Vagina (tissue), 2 donors: ENCODE results near the gene KCTD1. TPM values are rescaled to one million over a fixed set of nuclear protein-coding genes. Genes with fewer than 3 reads are reported as not detected.

Experiments used
- DNase-seq, 2 donors: peaks; one replicate each; pipeline ENCODE4 v3.0.0-alpha.2; 2017; ENCODE audit errors: extremely low spot score in 2 of 2
- H3K27ac ChIP-seq: fragments of 200-600 bp; sonication (generic); one replicate; pipeline ENCODE4 v1.5.1; 2019
- H3K27me3 ChIP-seq: fragments of 200-600 bp; sonication (generic); one replicate; pipeline ENCODE4 v1.5.1; 2019
- H3K36me3 ChIP-seq, 2 donors: fragments of 200-600 bp; sonication (generic); one replicate each; pipeline ENCODE4 v1.5.1; 2017 to 2019
- H3K4me1 ChIP-seq: fragments of 200-600 bp; sonication (generic); one replicate; pipeline ENCODE4 v1.5.1; 2019
- H3K4me3 ChIP-seq, 2 donors: fragments of 200-600 bp; sonication (generic); 1 replicate in 1 of 2; 2 replicates in 1 of 2; pipeline ENCODE4 v1.5.1; 2016 to 2019
- H3K9me3 ChIP-seq: fragments of 200-600 bp; sonication (generic); one replicate; pipeline ENCODE4 v1.5.1; 2019
- CTCF ChIP-seq, 3 experiments: fragments of 450-650 bp in 2 of 3; fragments of 200-600 bp in 1 of 3; sonication (generic) in 1 of 3; IDR thresholded peaks; one replicate each; pipeline ENCODE4 v1.5.1; 2017 to 2019; ENCODE audit warnings: antibody characterized with exemption in 3 of 3, mild to moderate bottlenecking in 2 of 3, moderate library complexity in 2 of 3
- POLR2A ChIP-seq, 2 donors: fragments of 450-650 bp; IDR thresholded peaks; one replicate each; pipeline ENCODE4 v1.6.1; 2017; ENCODE audit warnings: antibody characterized with exemption in 2 of 2, mild to moderate bottlenecking in 2 of 2, moderate library complexity in 2 of 2
- POLR2AphosphoS5 ChIP-seq, 2 donors: sonication (generic); formaldehyde crosslinking; IDR thresholded peaks; one replicate each; pipeline ENCODE4 v1.9.0; 2017; ENCODE audit warnings: antibody characterized with exemption in 2 of 2, mild to moderate bottlenecking in 2 of 2, low read depth in 1 of 2; ENCODE audit not compliant: insufficient read depth in 1 of 2
- intact Hi-C: fragments of 100-400 bp; cut with DNase I; formaldehyde crosslinking; loops from one replicate; pipeline ENCODE4 v1.15.1; 2023
- total RNA-seq: library from RNA; depleted of rRNA; stranded (reverse); fragments of >200 nt; gene quantifications from one replicate; pipeline ENCODE4 v1.2.3, GENCODE V29; 2016

The KCTD1 gene
- total RNA-seq, 1 donor from 2014 or later, result 46.9 TPM

GRCh38 chr18:26424428-26425147, 123.8 kb downstream of the KCTD1 start:
- no peaks in the 10 kb centered on the region for H3K4me1 ChIP-seq
- no peaks in the 10 kb centered on the region for H3K36me3 ChIP-seq
- no peak for TF ChIP-seq CTCF (IDR thresholded peaks at IDR 0.05)
- TF ChIP-seq POLR2AphosphoS5 (IDR thresholded peaks at IDR 0.05; ENCODE audit: insufficient read depth in 1 of 2, low read depth in 1 of 2), result no peak
- no peak for TF ChIP-seq POLR2A (IDR thresholded peaks at IDR 0.05)
- no peaks in the 10 kb centered on the region for H3K9me3 ChIP-seq
- DNase-seq, result peak in 1 of 2 donors; percentile 37
- no peak overlapping the region for H3K4me3 ChIP-seq
- H3K27me3 ChIP-seq, result no peaks in the 10 kb centered on the region
- no peak overlapping the region for H3K27ac ChIP-seq
- intact Hi-C loops, result no loop called here

- intact Hi-C loops, result no loop called here
- peak in 1 of 2 donors; percentile 60 for DNase-seq
Observed at GRCh38 chr18:26422472-26423162, 125.7 kb downstream of the KCTD1 start.

GRCh38 chr18:26421931-26422330, 126.4 kb downstream of the KCTD1 start:
- H3K36me3 ChIP-seq, result no peaks in the 10 kb centered on the region
- DNase-seq, result peak in 1 of 2 donors; percentile 49
- intact Hi-C loops, result no loop called here
- no peaks in the 10 kb centered on the region for H3K9me3 ChIP-seq
- no peak overlapping the region for H3K27ac ChIP-seq
- no peak for TF ChIP-seq POLR2A (IDR thresholded peaks at IDR 0.05)
- H3K27me3 ChIP-seq, result no peaks in the 10 kb centered on the region
- no peaks in the 10 kb centered on the region for H3K4me1 ChIP-seq
- no peak overlapping the region for H3K4me3 ChIP-seq

More at GRCh38 chr18:26422472-26423162, 125.7 kb downstream of the KCTD1 start:
- Histone ChIP-seq H3K9me3 (no peaks in the 10 kb centered on the region), H3K27me3 (no peaks in the 10 kb centered on the region), H3K4me1 (no peaks in the 10 kb centered on the region), H3K36me3 (no peaks in the 10 kb centered on the region), H3K4me3 (no peak overlapping the region), H3K27ac (no peak overlapping the region)
- TF ChIP-seq POLR2A (IDR thresholded peaks at IDR 0.05) (no peak), CTCF (IDR thresholded peaks at IDR 0.05) (no peak), POLR2AphosphoS5 (IDR thresholded peaks at IDR 0.05; ENCODE audit: insufficient read depth in 1 of 2, low read depth in 1 of 2) (no peak)

- Histone ChIP-seq H3K27ac (no peak overlapping the region), H3K27me3 (no peaks in the 10 kb centered on the region), H3K4me3 (no peak overlapping the region), H3K36me3 (no peaks in the 10 kb centered on the region), H3K9me3 (no peaks in the 10 kb centered on the region), H3K4me1 (no peaks in the 10 kb centered on the region)
- peak in 1 of 2 donors; percentile 69 for DNase-seq
- no peak for TF ChIP-seq POLR2A (IDR thresholded peaks at IDR 0.05)
- TF ChIP-seq POLR2AphosphoS5 (IDR thresholded peaks at IDR 0.05; ENCODE audit: insufficient read depth in 1 of 2, low read depth in 1 of 2), result no peak
- TF ChIP-seq CTCF (IDR thresholded peaks at IDR 0.05), result no peak
- intact Hi-C loops, result no loop called here
Observed at GRCh38 chr18:26421503-26421902, 126.8 kb downstream of the KCTD1 start.

GRCh38 chr18:26419746-26420145, 128.6 kb downstream of the KCTD1 start:
- intact Hi-C loops, result no loop called here

More at GRCh38 chr18:26419746-26420145, 128.6 kb downstream of the KCTD1 start:
- peak in 1 of 2 donors; percentile 52 for DNase-seq
- TF ChIP-seq CTCF (IDR thresholded peaks at IDR 0.05) (no peak), POLR2A (IDR thresholded peaks at IDR 0.05) (no peak), POLR2AphosphoS5 (IDR thresholded peaks at IDR 0.05; ENCODE audit: insufficient read depth in 1 of 2, low read depth in 1 of 2) (no peak)
- Histone ChIP-seq H3K27ac (no peak overlapping the region), H3K9me3 (no peaks in the 10 kb centered on the region), H3K4me3 (no peak overlapping the region), H3K4me1 (no peaks in the 10 kb centered on the region), H3K36me3 (no peaks in the 10 kb centered on the region), H3K27me3 (no peaks in the 10 kb centered on the region)
